Epithelial cell of proximal tubule (primary cell): ENCODE data around the gene ZNF428. TPM values are rescaled to one million over a fixed set of nuclear protein-coding genes. Genes with fewer than 3 reads are reported as not detected.
A peak's percentile ranks its signal among the peaks of the same experiment; 100 is the strongest.

Experiments
- DNase-seq: peaks from one replicate; pipeline ENCODE4 v3.0.0-alpha.2; 2011; ENCODE audit warnings: low read depth
- H3K4me3 ChIP-seq: 2 replicates; pipeline ENCODE4 v1.5.1; 2011; ENCODE audit warnings: low read depth, mild to moderate bottlenecking, low read length
- total RNA-seq: library from RNA; depleted of rRNA; stranded (reverse); fragments of >200 nt; gene quantifications from 2 replicates; pipeline ENCODE4 v1.2.3, GENCODE V29; 2015
- TF ChIP-seq, protein P1 (sequence below): conservative IDR thresholded peaks from 2 replicates; pipeline ENCODE4 v1.5.1; 2012; ENCODE audit warnings: low read depth, mild to moderate bottlenecking, low read length

The ZNF428 gene
- total RNA-seq, 1 donor from 2014 or later = 60.7 TPM

DNA sequence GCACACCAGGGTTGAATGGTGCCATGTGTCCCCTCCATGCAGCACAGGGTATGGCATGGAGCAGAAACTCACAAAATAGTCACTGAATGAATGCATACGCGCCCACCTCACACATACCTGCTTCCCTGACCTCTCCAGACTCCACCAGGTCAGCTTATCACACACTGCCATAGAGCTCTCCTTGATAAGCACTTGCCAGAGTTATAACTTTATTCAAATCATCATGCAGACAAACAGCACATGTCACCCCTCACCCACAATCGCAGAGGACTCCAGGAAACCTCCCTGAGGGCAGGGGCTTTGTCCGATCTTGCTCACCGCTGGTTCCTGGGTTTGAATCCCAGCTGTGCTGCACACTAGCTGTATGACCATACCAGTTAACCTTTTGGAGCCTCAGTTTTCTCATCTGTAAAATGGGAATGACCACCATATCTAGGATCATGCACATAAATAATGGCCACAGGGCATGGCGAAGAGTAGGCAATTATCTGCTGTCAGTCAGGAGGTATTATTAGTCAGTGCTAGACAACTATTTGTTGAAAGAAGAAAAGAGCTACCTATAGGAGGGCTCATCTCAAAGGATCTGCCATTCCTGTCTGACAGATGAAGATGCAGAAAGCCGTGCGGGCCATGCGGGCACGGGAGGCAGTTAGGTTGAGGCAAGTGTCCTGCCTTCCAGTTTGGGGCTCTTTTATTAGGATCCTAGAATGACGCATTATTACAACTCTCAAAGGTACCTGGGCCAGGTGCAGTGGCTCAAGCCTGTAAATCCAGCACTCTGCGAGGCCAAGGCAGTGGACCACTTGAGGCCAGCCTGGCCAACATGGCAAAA is 58.1 kb downstream of the ZNF428 start:
- no peak for DNase-seq
- H3K4me3 ChIP-seq = no peak overlapping the region
- TF ChIP-seq, protein P1, sequence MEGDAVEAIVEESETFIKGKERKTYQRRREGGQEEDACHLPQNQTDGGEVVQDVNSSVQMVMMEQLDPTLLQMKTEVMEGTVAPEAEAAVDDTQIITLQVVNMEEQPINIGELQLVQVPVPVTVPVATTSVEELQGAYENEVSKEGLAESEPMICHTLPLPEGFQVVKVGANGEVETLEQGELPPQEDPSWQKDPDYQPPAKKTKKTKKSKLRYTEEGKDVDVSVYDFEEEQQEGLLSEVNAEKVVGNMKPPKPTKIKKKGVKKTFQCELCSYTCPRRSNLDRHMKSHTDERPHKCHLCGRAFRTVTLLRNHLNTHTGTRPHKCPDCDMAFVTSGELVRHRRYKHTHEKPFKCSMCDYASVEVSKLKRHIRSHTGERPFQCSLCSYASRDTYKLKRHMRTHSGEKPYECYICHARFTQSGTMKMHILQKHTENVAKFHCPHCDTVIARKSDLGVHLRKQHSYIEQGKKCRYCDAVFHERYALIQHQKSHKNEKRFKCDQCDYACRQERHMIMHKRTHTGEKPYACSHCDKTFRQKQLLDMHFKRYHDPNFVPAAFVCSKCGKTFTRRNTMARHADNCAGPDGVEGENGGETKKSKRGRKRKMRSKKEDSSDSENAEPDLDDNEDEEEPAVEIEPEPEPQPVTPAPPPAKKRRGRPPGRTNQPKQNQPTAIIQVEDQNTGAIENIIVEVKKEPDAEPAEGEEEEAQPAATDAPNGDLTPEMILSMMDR = no peak

DNA sequence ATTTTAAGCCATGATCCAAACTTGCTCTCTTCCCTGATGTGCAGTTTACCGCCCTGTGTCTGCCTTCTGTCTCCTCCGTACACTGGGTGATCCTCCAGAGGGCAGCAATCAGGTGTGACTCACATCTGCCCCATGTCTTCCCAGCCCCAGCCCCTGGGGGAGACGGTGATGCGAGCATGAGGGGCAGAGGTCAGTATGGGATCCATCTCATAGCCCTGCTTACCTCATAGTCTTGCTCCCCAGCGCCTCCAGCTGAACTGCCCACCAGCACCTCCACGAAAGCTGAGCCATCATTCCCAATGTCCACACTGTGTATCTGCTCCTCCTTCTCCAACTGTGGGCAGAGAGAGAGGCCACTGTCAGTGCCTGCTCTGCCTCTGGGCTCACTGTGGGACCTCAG is 58.7 kb downstream of the ZNF428 start:
- DNase-seq = no peak
- no peak overlapping the region for H3K4me3 ChIP-seq
- TF ChIP-seq, protein P1 = peak; percentile 24

Other genes starting within 250 kb of the ZNF428 start
- not detected in 2 replicates for gene TEX101, start 204.7 kb downstream of the ZNF428 start, total RNA-seq
- 0.98 and 1.6 TPM in 2 replicates for gene LYPD3, start 154.0 kb downstream of the ZNF428 start, total RNA-seq
- 6.0 and 15.8 TPM in 2 replicates for gene PHLDB3, start 114.9 kb downstream of the ZNF428 start, total RNA-seq
- 55.9 and 76.0 TPM in 2 replicates for gene ETHE1, start 92.4 kb downstream of the ZNF428 start, total RNA-seq
- not detected in 2 replicates for gene ZNF575, start 86.4 kb downstream of the ZNF428 start, total RNA-seq
- gene XRCC1, start 44.1 kb downstream of the ZNF428 start, total RNA-seq = 31.4 and 42.9 TPM in 2 replicates
- 0.43 and 2.3 TPM in 2 replicates for gene PINLYP, start 43.8 kb downstream of the ZNF428 start, total RNA-seq
- 20.8 and 21.3 TPM in 2 replicates for gene IRGQ, start 23.5 kb downstream of the ZNF428 start, total RNA-seq
- gene ZNF576, start 23.0 kb downstream of the ZNF428 start, total RNA-seq = 6.9 and 10.9 TPM in 2 replicates
- 0.12 TPM in 1 of 2 replicates, not detected in the other for gene SRRM5, start 7.5 kb downstream of the ZNF428 start, total RNA-seq
- gene CADM4, start 20.2 kb upstream of the ZNF428 start, total RNA-seq = 7.7 and 16.4 TPM in 2 replicates
- 150 and 335 TPM in 2 replicates for gene PLAUR, start 50.5 kb upstream of the ZNF428 start, total RNA-seq
- not detected in 2 replicates for gene IRGC, start 96.4 kb upstream of the ZNF428 start, total RNA-seq
- 15.8 and 29.9 TPM in 2 replicates for gene SMG9, start 135.3 kb upstream of the ZNF428 start, total RNA-seq
- 8.3 and 11.6 TPM in 2 replicates for gene KCNN4, start 161.3 kb upstream of the ZNF428 start, total RNA-seq
- gene LYPD5, start 182.8 kb upstream of the ZNF428 start, total RNA-seq = 1.2 TPM in 1 of 2 replicates, not detected in the other
- gene ZNF283, start 207.7 kb upstream of the ZNF428 start, total RNA-seq = 2.9 and 3.5 TPM in 2 replicates